ENCODE results near the gene CCDC57.

CCDC57 gene

DNA sequence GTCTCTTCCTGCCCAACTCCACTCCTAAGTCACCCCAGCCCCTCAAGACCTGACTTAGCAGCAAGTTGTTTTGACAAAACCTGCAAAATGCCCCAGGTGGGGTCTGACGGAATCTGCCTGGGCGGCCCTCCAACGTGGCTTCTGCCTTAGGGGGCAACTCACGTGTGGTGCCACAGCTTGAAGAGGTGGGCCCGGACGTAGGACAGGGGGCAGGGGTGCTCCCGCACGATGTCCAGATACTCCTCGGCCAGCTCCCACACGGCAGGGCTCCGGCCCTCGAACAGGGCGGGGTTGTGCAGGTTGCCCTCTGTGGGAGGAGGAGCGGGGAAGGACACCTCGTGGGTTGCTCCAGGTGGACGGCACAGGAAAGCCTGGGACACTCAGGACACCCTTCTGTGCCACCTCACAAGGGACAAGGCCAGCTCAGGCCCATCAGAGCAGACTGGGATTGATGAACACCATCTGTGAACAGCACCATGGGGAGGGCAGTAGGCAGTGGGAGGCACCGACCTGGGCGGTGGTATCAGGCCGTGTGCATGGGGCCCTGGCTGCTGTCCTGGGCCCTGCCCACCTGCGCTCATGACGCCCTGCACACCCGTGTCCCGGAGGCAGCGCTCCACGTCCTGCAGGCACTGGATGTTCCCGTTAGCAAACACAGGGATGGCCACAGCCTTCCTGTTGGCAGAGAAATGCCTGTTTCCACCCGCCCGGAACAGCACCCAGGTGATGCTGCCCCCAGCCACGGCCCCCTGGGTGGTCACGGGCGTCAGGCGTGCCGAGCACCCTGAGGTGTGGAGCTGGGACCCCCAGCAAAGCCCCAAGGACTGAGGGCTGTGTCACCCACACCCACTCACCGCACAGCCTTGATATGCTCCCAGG, 151.4 kb downstream of the CCDC57 start:
- DNase-seq (ENCODE audit: low read depth) = no peak

DNA sequence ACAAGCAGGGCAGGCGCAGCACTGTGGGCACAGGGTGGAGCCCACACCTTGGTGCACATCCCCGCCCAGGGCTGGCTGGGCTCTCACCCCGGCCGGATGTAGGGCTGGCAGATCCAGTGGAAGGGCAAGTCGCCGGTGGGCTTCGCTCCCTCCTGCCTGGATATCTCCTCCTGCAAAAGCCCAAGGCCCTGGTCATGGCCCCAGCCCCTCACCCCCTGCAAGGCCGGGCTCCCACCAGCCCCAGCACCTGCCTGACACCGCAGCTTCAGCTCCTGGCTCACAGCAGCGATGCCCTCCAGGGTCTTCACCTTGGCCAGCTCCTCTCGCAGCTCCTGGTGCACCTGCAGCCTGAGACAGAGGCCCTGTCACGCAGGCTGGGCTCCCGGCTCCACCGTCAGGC, 152.0 kb downstream of the CCDC57 start:
- no peak for DNase-seq (ENCODE audit: low read depth)

- no peak for DNase-seq (ENCODE audit: low read depth)
These were observed 152.7 kb downstream of the CCDC57 start for GRCh38 chr17:82060001-82060380.

GRCh38 chr17:82059272-82060000, 153.2 kb downstream of the CCDC57 start:
- no peak for DNase-seq (ENCODE audit: low read depth)

GRCh38 chr17:82058855-82059249, 153.8 kb downstream of the CCDC57 start:
- DNase-seq (ENCODE audit: low read depth) = no peak

GRCh38 chr17:82058230-82058854, 154.3 kb downstream of the CCDC57 start:
- DNase-seq (ENCODE audit: low read depth) = no peak

DNA sequence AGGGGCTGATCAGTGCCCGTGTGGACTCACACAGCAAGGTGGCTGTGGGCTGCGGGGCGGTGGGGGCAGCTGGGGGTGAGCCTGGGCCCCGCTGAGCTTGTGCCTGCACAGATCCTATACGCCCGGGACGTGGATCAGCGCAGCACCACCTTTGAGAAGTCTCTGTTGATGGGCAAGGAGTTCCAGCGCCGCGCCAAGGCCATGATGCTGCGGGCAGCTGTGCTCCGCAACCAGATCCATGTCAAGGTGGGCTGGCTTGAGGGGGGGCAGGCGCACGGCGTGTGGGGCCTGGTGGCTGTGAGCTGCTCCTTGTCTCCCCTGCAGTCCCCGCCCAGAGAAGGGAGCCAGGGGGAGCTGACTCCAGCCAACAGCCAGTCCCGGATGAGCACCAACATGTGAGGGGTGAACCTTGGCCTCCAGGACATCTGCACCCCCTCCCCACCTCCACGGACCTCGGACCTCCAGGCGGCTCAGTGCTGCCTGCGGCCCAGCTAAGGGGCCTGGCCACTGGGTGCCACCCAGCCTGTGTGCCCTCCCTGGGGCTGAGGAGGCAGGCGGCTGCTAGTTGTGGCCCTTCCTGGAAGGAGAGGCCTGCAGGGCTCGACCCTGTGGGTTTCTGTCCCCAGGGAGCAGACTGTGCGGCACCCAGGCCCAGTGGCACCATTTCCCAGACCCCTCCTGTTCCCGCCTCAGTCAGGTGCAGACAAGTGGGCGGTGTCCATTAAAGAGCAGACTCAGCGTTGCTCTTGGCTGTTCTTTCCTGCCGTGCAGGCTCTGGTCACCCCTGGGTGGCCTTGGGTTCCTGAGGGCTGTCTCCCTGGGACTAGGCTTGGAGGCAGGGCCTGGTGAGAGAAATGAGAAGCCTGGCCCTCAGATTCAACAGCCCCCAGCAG, 155.7 kb downstream of the CCDC57 start:
- no peak for DNase-seq (ENCODE audit: low read depth)

DNA sequence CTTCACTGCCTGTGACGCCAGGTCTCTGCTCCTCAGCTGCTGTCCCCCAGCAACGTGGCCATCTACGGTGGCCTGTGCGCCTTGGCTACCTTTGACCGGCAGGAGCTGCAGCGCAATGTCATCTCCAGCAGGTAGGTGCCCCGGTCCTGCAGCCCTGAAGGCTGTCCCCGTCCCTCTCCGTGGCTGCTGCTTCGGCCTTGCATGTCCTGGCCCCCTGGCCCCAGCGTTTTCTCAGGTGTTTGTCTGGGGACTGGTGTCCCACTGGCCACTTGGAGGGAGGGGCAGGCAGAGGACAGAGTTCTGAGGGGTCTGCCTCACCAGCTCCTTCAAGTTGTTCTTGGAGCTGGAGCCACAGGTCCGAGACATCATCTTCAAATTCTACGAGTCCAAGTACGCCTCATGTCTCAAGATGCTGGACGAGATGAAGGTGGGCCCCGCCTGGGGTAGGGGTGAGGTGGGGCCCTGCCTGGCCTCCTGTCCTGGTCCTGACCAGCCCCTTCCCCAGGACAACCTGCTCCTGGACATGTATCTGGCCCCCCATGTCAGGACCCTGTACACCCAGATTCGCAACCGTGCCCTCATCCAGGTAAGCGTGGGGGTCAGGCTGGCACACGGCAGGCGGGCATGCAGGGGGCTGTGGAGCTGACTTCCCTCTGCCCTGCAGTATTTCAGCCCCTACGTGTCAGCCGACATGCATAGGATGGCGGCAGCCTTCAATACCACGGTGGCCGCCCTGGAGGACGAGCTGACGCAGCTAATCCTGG, 156.5 kb downstream of the CCDC57 start:
- no peak for DNase-seq (ENCODE audit: low read depth)

- DNase-seq (ENCODE audit: low read depth) = no peak
These were observed 157.3 kb downstream of the CCDC57 start for GRCh38 chr17:82055023-82055964.

DNA sequence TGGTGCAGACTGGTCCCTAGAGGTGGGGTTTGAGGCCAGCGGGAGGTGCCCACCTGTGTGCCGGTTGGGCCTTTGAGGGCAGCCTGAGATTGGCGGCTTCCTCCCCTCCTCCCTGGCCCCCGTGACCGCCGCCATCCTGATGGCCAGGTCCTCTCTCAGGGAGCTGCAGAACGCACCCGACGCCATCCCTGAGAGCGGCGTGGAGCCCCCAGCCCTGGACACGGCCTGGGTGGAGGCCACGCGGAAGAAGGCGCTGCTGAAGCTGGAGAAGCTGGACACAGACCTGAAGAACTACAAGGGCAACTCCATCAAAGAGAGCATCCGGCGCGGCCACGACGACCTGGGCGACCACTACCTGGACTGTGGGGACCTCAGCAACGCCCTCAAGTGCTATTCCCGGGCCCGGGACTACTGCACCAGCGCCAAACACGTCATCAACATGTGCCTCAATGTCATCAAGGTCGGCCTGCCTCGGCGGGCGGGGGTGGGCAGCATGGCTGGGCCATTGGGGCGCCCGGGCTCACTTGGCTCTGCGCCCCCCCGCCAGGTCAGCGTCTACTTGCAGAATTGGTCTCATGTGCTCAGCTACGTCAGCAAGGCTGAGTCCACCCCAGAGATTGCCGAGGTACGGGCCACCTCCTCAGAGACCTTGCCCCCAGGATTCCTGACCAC, 158.2 kb downstream of the CCDC57 start:
- DNase-seq (ENCODE audit: low read depth) = no peak

GRCh38 chr17:82053556-82054263, 158.9 kb downstream of the CCDC57 start:
- no peak for DNase-seq (ENCODE audit: low read depth)

DNA sequence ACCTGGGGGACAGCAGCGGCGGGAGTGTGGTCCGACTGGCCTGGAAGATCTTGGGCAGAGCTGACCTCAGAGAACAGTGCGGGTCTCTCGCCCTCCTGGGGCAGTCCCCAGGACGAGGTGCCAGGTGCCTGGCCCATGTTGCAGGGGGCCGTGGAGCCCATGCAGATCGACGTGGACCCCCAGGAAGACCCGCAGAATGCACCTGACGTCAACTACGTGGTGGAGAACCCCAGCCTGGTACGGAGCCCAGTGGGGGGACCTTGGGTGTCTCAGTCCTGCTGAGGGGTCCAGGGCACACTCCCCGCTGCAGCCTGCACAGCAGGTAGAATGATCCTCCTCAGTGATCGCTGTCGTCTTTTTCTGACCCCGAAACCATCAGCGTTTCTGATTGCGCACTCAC, 159.5 kb downstream of the CCDC57 start:
- no peak for DNase-seq (ENCODE audit: low read depth)

GRCh38 chr17:82052638-82053059, 160.0 kb downstream of the CCDC57 start:
- no peak for DNase-seq (ENCODE audit: low read depth)

DNA sequence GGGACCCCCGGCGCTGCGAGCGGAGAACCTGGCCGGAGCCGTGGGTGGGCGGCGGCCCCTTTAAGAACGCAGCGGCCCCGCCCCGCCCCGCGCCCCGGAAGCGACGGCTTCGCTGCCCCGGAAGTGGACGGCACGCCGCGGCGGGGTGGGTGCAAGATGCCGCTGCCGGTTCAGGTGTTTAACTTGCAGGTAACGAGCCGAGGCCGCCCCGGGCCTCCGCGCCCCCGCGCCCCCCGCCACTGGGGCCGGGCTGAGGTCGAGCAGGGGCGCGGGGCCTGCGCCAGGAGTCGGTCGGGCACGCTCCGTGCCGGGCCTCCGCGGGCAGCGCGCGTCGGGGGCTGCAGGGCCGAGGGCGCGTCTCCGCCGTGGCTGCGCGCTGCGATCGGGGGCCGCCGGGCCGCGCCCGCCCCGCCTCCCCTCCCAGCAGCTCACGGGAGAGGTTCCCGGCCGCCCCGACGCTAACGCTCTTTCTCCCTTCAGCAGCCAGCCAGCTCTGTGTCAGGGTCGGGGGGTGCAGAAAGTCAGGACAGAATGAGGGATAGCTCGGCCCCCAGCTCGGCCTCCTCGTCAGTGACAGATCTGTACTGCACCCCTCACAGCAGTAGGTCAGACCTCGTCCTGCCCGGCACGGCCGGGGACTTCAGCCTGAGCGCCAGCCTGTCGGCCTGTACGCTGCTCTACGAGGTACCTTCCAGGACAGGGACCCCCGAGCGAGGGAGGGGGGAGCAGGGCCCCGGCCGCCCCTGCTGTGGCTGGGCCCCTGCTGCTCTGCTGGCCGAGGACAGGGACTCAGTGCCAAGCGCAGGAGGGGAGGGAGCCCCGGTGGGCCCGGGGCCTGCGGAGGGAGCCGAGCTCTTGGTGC, 160.6 kb downstream of the CCDC57 start, which contains the start of the genes GPS1 and RFNG:
Gene GPS1, plus strand, starts transcription at position 123 of the 862 bp plus-strand sequence. Its CDS starts 34 bp downstream, at position 157.
Gene RFNG, minus strand, starts transcription at position 36 of the 862 bp plus-strand sequence. CDS start 45 bp downstream, outside the sequence.
- DNase-seq (ENCODE audit: low read depth) = peak; percentile 73
